Mucosa of descending colon (tissue), 3 donors: ENCODE measurements around the gene PPME1. TPM values are rescaled to one million over a fixed set of nuclear protein-coding genes. Genes with fewer than 3 reads are reported as not detected.

Experiments
- ATAC-seq: fragments of 200-7000 bp; cut with Tn5 transposase; one replicate; pipeline ENCODE4 v1.9.1; 2020; ENCODE audit warnings: mild to moderate bottlenecking, moderate library complexity
- DNase-seq, 3 donors: peaks; one replicate each; pipeline ENCODE4 v3.0.0-alpha.2; 2020
- H3K36me3 ChIP-seq: fragments of 200-600 bp; one replicate; pipeline ENCODE4 v1.8.0; 2021; ENCODE audit warnings: low read depth, mild to moderate bottlenecking
- H3K4me1 ChIP-seq: fragments of 200-600 bp; one replicate; pipeline ENCODE4 v1.8.0; 2021; ENCODE audit warnings: low read depth, mild to moderate bottlenecking
- H3K4me3 ChIP-seq: fragments of 200-600 bp; one replicate; pipeline ENCODE4 v1.8.0; 2021; ENCODE audit warnings: mild to moderate bottlenecking
- H3K9me3 ChIP-seq: fragments of 200-600 bp; one replicate; pipeline ENCODE4 v1.8.0; 2021; ENCODE audit warnings: mild to moderate bottlenecking
- CTCF ChIP-seq: fragments of 200-600 bp; IDR thresholded peaks from one replicate; pipeline ENCODE4 v1.8.0; 2022; ENCODE audit warnings: antibody characterized with exemption, mild to moderate bottlenecking
- intact Hi-C, 2 donors: fragments of 100-400 bp; cut with DNase I in 1 of 2; cut with micrococcal nuclease in 1 of 2; formaldehyde crosslinking; loops; one replicate each; pipeline versions ENCODE4 v1.11.0 to v1.11.1; 2022; cut with DNase I, micrococcal nuclease
- total RNA-seq, 3 donors: library from RNA; stranded (reverse); fragmentation: NEBNext Ultra II Directional in 2 of 3; extraction: Animal tissue kit (Norgen Biotek cat#: 25700) in 2 of 3; gene quantifications; one replicate each; pipeline versions ENCODE4 v1.2.1 to v1.2.4, GENCODE V29; 2021 to 2023
- donor health status: DM: no; HTN: no; CAD: no; lungs with moderate emphysema.
- donor health status: DM: no; HTN: no; CAD: no.
- donor health status: DM: no; HTN: yes; CAD: no.

PPME1 gene
- total RNA-seq, 3 donors from 2014 or later: 22.3 to 36.0 (median 26.3) TPM

DNA sequence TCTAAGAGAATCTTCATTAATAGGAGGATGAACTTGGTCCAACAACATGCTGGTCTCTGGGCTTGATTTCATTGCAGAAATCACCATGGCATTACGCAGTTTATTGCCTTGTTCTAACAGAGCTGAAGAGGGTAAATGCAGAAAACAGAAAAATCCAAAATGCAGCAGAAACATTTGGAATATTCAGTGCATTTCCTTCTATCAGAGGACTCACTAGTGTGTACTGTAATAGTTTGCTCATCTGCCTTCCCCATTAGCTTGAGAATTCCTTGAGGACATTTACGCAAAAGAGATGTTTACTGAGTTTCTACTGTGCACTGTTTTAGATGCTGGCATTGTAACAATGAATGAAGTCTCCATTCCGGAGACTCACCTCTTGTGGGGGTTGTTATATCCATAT lies 37.7 kb upstream of the PPME1 start:
- DNase-seq (no peak), ATAC-seq (no peak)
- Histone ChIP-seq H3K9me3 (no peaks in the 10 kb centered on the region), H3K36me3 (no peaks in the 10 kb centered on the region), H3K4me3 (no peak overlapping the region), H3K4me1 (peaks cover 9% of the 10 kb centered on the region)
- no peak for TF ChIP-seq CTCF
- intact Hi-C loops: no loop called here

DNA sequence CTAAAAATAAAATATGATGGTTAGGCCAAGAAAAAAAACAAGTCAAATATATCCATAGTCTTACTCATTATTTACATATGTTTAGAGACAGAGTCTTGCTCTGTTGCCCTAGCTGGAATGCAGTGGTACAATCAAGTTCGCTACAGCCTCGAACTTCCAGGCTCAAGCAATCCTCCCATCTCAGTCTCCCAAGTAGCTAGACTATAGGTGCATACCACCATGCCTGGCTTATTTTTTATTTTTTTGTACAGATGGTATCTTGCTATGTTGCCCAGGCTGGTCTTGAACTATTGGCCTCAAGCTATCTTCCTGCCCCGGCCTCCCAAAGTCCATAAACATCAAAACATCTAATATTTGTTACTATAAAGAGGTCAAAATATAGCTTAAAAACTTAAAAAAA lies 36.4 kb upstream of the PPME1 start:
- intact Hi-C loops: no loop called here
- TF ChIP-seq CTCF: no peak
- no peak for ATAC-seq

DNA sequence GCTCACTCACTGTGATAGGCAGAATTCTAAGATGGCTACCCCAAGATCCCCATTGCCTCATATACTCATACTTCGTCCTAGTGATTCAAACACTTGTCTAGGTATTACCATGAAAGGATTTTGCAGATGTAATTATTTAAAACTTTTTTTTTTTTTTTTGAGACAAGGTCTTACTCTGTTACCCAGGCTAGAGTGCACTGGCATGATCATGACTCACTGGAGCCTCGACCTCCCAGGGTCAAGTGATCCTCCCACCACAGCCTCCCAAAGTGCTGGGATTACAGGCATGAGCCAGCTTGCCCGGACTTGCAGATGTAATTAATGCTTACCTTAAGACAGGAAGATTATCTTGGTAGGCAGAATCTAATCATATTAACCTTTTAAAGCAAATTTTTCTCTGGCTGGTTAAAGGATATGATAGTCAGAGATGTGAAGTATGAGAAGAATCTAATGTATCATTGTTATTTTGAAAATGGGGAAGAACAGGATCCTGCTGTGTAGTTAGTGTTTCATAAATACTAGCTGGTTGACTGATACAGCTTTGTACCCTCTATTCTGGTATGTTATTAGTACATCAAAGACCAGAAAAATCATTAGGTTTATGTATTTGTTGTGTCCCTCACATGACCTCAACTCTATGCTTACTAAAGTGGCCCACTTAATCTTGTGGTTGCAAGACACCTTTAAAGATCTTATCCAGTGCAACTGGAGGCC lies 35.8 kb upstream of the PPME1 start:
- no peak for TF ChIP-seq CTCF
- intact Hi-C loops: no loop called here
- no peak overlapping the region for H3K4me3 ChIP-seq
- no peak for ATAC-seq
- no peaks in the 10 kb centered on the region for H3K9me3 ChIP-seq
- no peaks in the 10 kb centered on the region for H3K36me3 ChIP-seq
- no peak for DNase-seq
- peaks cover 19% of the 10 kb centered on the region for H3K4me1 ChIP-seq

More for the DNA sequence above, 36.4 kb upstream of the PPME1 start:
- Histone ChIP-seq H3K4me3 (no peak overlapping the region), H3K36me3 (no peaks in the 10 kb centered on the region), H3K9me3 (no peaks in the 10 kb centered on the region), H3K4me1 (peaks cover 19% of the 10 kb centered on the region)
- no peak for DNase-seq

DNA sequence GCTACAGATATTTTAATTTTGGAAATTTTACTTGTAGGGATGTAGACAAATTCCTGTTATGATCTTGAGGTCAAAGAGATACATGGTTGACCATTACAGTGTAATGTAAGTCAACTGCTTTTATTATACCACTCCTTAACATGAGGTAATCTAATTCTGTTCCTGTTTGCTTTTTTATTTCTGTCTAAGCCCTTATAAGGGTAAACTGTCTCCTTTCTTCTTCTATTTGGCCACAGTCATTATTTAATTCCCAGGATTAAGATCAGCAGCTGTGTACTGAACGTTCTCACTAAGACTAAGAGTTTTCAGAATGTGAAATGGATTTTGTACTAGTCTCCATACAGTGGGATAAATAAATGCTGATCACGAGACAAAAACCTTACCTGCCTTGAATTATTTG lies 33.1 kb upstream of the PPME1 start:
- no peaks in the 10 kb centered on the region for H3K36me3 ChIP-seq
- ATAC-seq (no peak), DNase-seq (no peak)
- H3K4me3 ChIP-seq: no peak overlapping the region
- intact Hi-C loops: no loop called here
- no peaks in the 10 kb centered on the region for H3K9me3 ChIP-seq
- TF ChIP-seq CTCF: no peak
- peaks cover 19% of the 10 kb centered on the region for H3K4me1 ChIP-seq

GRCh38 chr11:74138572-74138971 lies 32.5 kb upstream of the PPME1 start:
- peak in 1 of 3 donors; percentile 36 for DNase-seq
- H3K4me3 ChIP-seq: no peak overlapping the region
- no peak for TF ChIP-seq CTCF
- H3K9me3 ChIP-seq: no peaks in the 10 kb centered on the region
- peaks cover 19% of the 10 kb centered on the region for H3K4me1 ChIP-seq
- H3K36me3 ChIP-seq: no peaks in the 10 kb centered on the region
- peak; percentile 95 for ATAC-seq
- intact Hi-C loops: no loop called here
